ENCODE data around the gene SNX7.

SNX7 gene

GRCh38 chr1:98796049-98796448, 134.5 kb downstream of the SNX7 start:
- Histone ChIP-seq H3K36me3 (ENCODE audit: insufficient read depth, low read length) (no peaks in the 10 kb centered on the region), H3K27ac (no peak overlapping the region), H3K9ac (ENCODE audit: insufficient read length) (no peak overlapping the region), H3K4me3 (no peak overlapping the region), H3K9me3 (ENCODE audit: low read depth, low read length) (no peaks in the 10 kb centered on the region)
- TF ChIP-seq FOXP2 (optimal IDR thresholded peaks at IDR 0.05; ENCODE audit: control extremely low read depth, extremely low read length, insufficient read depth) (no peak), POLR2AphosphoS5 (IDR thresholded peaks at IDR 0.05; ENCODE audit: borderline replicate concordance, low read depth, low read length) (no peak), EZH2 (IDR thresholded peaks at IDR 0.05) (no peak)
- no peak for DNase-seq (ENCODE audit: low read depth, low spot score)

DNA sequence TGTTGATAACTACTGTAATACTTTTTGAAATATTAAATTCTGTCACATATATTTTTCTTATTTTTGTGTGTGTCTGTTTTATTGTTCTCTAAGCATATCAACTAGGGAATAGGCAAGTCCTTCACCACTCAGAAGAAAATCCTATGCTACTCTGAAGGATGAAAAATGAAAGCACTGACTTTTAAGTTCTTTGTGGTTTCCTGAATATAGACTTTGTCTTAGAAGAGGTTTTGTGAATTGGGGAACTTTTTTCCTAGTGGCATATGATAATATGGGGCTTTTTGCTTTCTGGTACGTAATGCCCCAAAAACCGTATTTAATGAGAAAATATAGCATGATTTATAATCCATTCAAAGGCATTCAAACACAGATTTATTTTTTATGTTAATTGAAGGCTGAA, 136.0 kb downstream of the SNX7 start:
- no peak overlapping the region for H3K9ac ChIP-seq (ENCODE audit: insufficient read length)
- no peaks in the 10 kb centered on the region for H3K9me3 ChIP-seq (ENCODE audit: low read depth, low read length)
- H3K4me3 ChIP-seq: no peak overlapping the region
- DNase-seq (ENCODE audit: low read depth, low spot score): no peak
- no peak overlapping the region for H3K27ac ChIP-seq
- TF ChIP-seq EZH2 (IDR thresholded peaks at IDR 0.05) (no peak), FOXP2 (optimal IDR thresholded peaks at IDR 0.05; ENCODE audit: control extremely low read depth, extremely low read length, insufficient read depth) (no peak), POLR2AphosphoS5 (IDR thresholded peaks at IDR 0.05; ENCODE audit: borderline replicate concordance, low read depth, low read length) (no peak)
- no peaks in the 10 kb centered on the region for H3K36me3 ChIP-seq (ENCODE audit: insufficient read depth, low read length)

Data from SK-N-MC (cell line).